ENCODE results near the gene ATP6V0B. TPM values are rescaled to one million over a fixed set of nuclear protein-coding genes. Genes with fewer than 3 reads are reported as not detected.

ATP6V0B gene
- total RNA-seq, 1 experiment from 2014 or later, result 213 TPM

- DNase-seq (ENCODE audit: low spot score), result peak; percentile 96
Measured at GRCh38 chr1:43946236-43947060, 28.3 kb upstream of the ATP6V0B start, which contains the start of gene IPO13. Gene IPO13 (plus strand): TSS chr1:43946950. CDS start chr1:43947601, 651 bp downstream.

GRCh38 chr1:43947061-43947873 is 27.5 kb upstream of the ATP6V0B start:
- DNase-seq (ENCODE audit: low spot score), result no peak

DNA sequence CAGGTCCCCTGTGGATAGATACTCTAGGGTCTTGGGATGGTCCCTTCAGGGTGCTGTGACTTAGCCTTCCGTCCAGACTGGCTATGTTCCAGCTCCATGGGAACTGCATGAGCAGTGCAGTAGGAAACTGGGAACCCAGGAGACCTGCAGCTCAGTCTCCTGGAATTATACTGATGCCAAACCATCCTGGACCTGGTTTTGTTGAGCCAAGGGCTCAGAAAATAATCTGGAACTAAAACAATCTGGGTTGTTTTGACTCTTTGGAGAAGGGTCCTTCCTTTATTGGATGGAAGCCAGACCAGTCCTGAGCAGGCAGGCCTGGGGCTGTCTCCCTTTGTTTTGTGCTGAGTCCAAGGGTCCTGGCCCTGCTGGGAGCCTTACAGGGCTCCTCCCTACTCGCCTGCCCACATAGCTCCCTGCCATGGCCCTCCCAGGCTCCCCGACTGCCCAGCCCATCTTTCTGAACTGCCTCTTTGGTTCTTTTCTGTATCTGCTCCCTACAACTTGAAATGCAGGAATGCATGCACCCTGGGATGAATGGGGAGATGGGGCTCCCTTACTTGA is 26.8 kb upstream of the ATP6V0B start:
- no peak for DNase-seq (ENCODE audit: low spot score)

- no peak for DNase-seq (ENCODE audit: low spot score)
Measured at GRCh38 chr1:43949678-43950077, 25.1 kb upstream of the ATP6V0B start.

DNA sequence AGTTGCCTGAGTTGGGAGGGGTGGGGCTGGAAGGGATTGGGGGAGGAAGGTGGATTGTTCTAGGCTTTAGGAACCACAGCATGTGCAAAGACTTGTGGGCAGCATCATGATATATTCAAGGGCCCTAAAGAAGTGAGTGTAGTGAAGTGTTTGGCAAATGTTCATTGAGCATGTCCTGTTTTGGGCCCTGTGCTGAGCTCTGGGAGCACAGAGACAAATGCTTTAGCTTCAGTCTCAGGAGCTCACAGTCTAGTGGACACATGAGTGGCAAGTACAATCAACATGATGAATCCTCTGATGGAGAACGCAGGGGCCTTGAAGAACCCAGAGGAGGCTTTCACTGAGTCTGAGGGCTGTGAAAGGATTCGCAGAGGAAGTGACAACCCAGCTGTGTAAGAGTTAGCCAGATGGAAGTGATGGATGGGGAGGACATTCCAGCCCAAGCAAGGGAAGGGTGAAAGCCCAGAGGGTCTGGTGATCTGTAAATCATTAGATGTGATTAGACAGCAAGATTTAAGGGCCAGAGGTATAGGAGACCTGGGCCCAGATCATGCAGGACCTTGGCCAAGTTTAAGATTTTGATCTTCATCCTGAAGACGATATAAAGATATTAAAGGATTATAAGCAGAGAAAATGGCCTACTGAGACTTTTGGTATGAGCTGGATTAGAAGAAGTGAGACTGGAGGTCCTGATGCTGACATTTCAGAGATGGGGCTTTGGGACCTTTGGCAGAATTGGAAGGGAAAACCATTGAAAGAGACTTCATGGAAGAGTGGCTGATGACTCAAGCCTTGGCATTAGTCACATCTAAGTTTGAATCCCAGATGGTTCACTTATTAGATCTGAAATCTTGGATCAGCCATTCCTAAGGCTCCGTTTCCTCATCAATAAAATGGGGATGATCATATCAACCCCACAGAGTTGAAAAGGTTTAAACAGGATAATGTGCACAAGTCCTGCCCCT is 23.5 kb upstream of the ATP6V0B start:
- no peak for DNase-seq (ENCODE audit: low spot score)

DNA sequence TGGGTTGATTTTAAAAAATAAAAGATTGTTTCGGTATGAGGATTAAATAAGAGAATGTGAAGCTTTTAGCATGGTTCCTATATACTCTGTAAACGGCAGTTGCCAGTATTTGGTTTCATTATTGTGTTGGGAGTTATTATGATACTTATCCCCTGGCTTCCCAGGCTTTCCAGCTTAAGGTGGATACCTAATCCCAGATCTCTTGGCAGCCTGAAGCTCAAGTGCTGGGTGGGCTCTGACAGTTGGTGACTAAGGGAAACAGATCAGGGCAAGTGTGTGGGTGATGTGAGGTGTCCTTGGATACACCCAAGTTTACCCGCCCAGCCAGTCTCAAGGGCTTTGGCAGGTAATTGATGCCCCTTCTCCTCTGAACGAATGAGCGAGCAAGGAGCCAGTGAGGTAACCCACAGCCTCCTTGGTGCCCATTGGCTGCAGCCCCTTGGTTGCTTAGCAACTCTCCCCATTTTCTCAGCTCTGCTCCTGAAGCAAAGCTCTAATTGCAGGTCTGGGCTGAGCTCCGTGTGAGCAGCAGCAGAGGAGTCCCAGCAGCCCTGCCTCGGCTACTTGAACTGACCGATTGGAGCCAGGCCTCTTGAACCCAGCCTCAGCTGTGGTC is 21.9 kb upstream of the ATP6V0B start:
- no peak for DNase-seq (ENCODE audit: low spot score)

- no peak for DNase-seq (ENCODE audit: low spot score)
Measured at GRCh38 chr1:43953361-43953760, 21.4 kb upstream of the ATP6V0B start.

DNA sequence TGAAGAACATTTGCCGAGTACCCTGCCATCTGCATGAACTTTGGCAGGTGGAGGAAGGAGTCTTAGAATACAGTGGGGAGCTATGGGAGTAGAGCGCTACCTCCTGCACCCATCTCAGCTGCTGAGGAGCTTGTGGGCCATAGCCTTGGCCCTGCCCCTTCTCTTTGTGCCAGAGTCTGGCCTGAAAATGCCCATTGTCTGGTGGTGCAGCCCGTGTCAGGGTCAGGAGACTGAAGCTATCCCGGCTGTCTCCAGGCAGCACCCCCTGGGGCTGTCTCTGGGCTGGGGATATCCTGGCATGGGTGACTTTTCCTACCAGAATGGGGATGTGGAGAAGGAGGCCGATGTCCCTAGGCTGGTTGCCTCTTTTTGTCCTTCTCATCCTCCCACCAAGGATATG is 20.7 kb upstream of the ATP6V0B start:
- DNase-seq (ENCODE audit: low spot score), result no peak

DNA sequence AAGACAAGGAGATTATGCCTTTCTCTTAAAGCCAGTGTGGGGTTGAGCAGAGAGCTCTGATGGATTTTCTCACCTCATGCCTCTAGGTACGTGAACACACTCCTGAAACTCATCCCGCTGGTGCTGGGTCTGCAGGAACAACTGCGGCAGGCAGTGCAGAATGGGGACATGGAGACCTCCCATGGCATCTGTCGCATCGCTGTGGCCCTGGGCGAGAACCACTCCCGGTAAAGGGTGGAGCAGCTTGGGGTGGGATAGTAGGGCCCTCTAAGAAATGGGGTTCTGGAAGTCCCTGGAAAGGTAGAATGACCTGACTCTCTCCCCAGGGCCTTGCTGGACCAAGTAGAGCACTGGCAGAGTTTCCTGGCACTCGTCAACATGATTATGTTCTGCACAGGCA is 18.5 kb upstream of the ATP6V0B start:
- no peak for DNase-seq (ENCODE audit: low spot score)

DNA sequence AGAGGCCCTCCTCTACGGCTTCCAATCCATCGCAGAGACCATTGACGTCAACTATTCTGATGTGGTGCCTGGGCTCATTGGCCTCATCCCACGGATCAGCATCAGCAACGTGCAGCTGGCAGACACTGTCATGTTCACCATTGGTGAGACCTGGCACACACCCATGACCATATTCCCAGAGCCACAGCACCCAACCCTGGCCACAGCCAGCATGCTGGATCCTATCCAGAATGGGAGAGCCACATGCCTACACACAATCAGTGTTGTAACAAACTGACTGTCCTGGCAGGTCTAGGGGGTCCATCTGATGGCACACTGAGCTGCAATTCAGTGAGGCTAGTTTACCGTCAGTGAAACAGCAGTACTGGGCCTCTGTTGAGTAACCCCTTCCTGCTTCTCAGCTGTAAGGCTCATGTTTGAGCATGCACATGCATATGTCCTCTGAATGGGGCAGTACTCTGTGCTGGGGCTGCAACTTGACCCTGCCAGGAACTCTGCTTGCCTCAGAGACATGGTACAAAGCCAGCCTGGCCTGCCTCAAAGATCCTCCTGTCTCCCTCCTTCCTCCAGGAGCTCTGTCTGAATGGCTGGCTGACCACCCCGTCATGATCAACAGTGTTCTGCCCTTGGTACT is 17.2 kb upstream of the ATP6V0B start:
- no peak for DNase-seq (ENCODE audit: low spot score)

DNA sequence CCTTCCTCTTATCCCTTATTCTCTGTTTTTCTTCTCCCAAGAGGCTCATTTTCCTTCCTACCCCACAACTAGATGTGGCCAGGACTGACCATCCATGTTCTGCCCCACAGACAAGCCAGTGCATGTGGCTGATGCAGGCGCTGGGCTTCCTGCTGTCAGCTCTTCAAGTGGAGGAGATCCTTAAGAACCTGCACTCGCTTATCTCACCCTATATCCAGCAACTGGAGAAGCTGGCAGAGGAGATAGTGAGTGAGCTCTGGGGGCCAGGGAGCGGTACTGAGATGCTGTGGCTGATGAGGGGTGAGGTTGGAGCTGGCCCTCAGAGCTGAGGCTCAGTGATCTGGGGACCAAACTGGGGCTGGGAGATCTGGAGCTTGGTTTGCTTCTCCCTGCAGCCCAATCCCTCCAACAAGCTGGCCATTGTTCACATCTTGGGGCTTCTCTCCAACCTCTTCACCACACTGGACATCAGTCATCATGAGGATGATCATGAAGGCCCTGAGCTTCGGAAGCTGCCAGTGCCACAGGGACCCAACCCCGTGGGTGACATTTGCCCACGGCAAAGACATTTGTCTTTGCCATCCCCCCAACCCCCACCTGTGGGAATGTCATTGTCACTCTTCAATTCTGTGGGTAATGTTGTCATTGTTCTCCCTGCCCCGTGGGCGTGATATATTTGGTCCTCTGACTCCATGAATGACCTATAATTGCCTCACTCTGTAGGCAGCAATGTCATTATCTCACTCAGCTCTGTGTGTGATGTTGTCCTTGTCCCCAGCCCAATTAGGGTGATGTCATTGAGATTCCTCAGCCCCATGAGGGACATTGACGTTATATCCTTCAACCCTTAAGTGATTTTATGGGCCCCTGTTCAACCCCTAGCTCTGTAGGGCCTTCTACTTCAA is 16.2 kb upstream of the ATP6V0B start:
- DNase-seq (ENCODE audit: low spot score), result no peak

GRCh38 chr1:43960798-43961197 is 14.0 kb upstream of the ATP6V0B start:
- DNase-seq (ENCODE audit: low spot score), result no peak

- DNase-seq (ENCODE audit: low spot score), result no peak
Measured at GRCh38 chr1:43961692-43962091, 13.1 kb upstream of the ATP6V0B start.

DNA sequence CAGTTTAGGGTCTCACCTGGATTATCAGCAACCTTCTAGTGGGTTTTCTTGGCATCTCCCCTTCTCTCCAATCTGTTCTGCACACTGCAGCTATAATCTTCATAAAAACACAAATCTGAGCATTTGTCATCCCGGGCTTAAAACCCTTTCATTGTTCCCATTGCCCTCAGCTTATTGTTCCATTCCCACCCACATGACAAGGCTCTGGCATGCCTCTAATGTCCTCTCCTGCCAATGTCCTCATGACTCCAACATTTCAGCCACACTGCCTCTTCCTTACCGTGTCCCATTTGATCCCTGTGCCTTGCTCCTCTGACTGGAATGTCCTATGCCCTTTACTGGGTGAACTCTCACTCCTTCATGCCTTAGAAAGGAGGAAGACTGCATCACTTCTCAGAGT is 12.4 kb upstream of the ATP6V0B start:
- DNase-seq (ENCODE audit: low spot score), result no peak

- DNase-seq (ENCODE audit: low spot score), result no peak
Measured at GRCh38 chr1:43963006-43963405, 11.8 kb upstream of the ATP6V0B start.

- no peak for DNase-seq (ENCODE audit: low spot score)
Measured at GRCh38 chr1:43963890-43964289, 10.9 kb upstream of the ATP6V0B start.

DNA sequence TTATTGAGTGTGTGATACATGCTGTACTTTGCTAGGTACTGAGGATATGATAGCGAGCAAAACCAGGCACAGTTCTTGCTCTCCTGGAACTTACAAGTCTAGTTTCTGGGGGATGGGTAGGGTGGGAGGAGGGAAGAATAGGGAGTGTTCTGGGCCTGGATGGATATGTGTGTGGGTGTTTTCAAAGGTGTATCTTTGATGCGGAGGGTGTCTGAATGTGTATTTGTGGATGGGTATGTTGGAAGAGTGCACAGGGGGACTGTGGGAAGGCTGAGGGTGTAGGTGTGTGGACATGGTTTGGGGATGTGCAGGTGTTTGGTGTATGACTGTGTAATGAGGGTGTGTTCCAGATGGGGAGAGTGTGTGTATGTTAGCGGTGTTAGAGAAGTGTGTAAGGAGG is 9.4 kb upstream of the ATP6V0B start:
- DNase-seq (ENCODE audit: low spot score), result no peak

GRCh38 chr1:43968348-43968948 is 6.3 kb upstream of the ATP6V0B start:
- no peak for DNase-seq (ENCODE audit: low spot score)

- no peak for DNase-seq (ENCODE audit: low spot score)
Measured at GRCh38 chr1:43969416-43969745, 5.4 kb upstream of the ATP6V0B start.
